ENCODE data around the gene NDOR1.
"Not testable (repeated sequence)": the region's sequence is repeated elsewhere in the genome, so short reads cannot be mapped to it uniquely, and the experiment has no call there.

The NDOR1 gene

DNA sequence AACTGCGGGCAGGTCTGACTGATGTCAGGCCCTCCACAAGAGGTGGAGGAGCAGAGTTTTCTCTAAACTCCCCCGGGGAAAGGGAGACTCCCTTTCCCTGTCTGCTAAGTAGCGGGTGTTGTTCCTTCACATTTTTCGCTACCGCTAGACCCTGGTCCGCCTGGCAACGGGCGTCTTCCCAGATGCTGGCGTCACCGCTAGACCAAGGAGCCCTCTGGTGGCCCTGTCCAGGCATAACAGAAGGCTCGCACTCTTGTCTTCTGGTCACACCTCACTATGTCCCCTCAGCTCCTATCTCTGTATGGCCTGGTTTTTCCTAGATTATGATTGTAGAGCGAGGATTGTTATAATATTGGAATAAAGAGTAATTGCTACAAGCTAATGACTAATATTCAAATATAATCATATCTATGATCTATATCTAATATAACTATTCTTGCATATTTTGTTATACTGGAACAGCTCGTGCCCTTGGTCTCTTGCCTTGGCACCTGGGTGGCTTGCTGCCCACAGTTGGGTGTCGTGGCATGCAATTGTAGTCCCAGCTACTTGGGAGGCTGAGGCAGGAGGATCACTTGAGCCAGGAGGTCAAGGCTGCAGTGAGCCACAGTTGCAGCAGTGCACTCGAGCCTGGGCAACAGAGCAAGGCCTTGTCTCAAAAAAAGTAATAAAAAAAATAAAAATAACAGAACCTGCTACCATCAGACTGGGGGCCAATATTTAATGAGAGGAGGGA is 56.8 kb downstream of the NDOR1 start:
- H3K36me3 ChIP-seq (ENCODE audit: control insufficient read depth in 4 of 4, insufficient read depth in 4 of 4, low read length in 3 of 4): peaks cover 6 to 50% (median 38%) of the 10 kb centered on the region in 4 experiments
- DNase-seq; H3K9me3 ChIP-seq (ENCODE audit: control extremely low read depth in 1 of 5, control insufficient read depth in 4 of 5, insufficient read depth in 2 of 5, low read depth in 1 of 5, low read length in 4 of 5); H3K4me3 ChIP-seq (ENCODE audit: control insufficient read depth in 1 of 7, extremely low read depth in 1 of 7, insufficient read depth in 4 of 7, low read depth in 2 of 7, low read length in 6 of 7); H3K27me3 ChIP-seq (replicated peaks in 2 of 5; ENCODE audit: control insufficient read depth in 4 of 5, insufficient read depth in 5 of 5, low read length in 4 of 5); H3K4me1 ChIP-seq (ENCODE audit: control extremely low read depth in 1 of 4, control insufficient read depth in 4 of 4, insufficient read depth in 4 of 4, low read length in 3 of 4); H3K27ac ChIP-seq (ENCODE audit: insufficient read depth in 1 of 2, low read depth in 1 of 2, low read length in 2 of 2, poor library complexity in 1 of 2, severe bottlenecking in 2 of 2): not testable (repeated sequence)
- WGBS (ENCODE audit: insufficient coverage): 90% methylated on average over 3 of the region's 15 CpGs
- ChIA-PET POLR2A (interaction anchor here (1.6 kb wide), 1 partner anchor 22 kb away, joined by 7 read pairs; the partner anchor contains the start of gene TUBB4B), CTCF (interaction anchor here (0.6 to 2.5 kb wide), 6 partner anchors 9 to 74 kb away, joined by 3 to 11 read pairs (median 3); partner anchors contain the start of genes ANAPC2, SSNA1, TOR4A and TUBB4B)

DNA sequence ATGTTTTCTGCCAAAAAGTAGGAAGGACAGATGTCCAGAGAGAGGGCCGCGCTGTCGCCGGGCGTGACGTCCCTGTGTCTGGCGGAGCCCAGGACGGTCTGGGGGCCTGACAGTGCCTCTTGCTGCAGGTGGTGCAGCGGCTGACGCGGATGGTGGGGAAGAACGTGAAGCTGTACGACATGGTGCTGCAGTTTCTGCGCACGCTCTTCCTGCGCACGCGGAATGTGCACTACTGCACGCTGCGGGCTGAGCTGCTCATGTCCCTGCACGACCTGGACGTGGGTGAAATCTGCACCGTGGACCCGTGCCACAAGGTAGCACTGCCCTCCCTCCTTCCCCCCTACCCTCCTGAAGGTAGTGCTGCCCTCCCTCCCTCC is 57.4 kb downstream of the NDOR1 start:
- Histone ChIP-seq H3K27ac (ENCODE audit: insufficient read depth in 1 of 2, low read depth in 1 of 2, low read length in 2 of 2, poor library complexity in 1 of 2, severe bottlenecking in 2 of 2) (no peak overlapping the region), H3K27me3 (replicated peaks in 2 of 5; ENCODE audit: control insufficient read depth in 4 of 5, insufficient read depth in 5 of 5, low read length in 4 of 5) (no peaks in the 10 kb centered on the region), H3K4me1 (ENCODE audit: control extremely low read depth in 1 of 4, control insufficient read depth in 4 of 4, insufficient read depth in 4 of 4, low read length in 3 of 4) (peaks cover 0 to 8% (median 4%) of the 10 kb centered on the region in 4 experiments), H3K9me3 (ENCODE audit: control extremely low read depth in 1 of 5, control insufficient read depth in 4 of 5, insufficient read depth in 2 of 5, low read depth in 1 of 5, low read length in 4 of 5) (no peaks in the 10 kb centered on the region), H3K4me3 (ENCODE audit: control insufficient read depth in 1 of 7, extremely low read depth in 1 of 7, insufficient read depth in 4 of 7, low read depth in 2 of 7, low read length in 6 of 7) (no peak overlapping the region), H3K36me3 (ENCODE audit: control insufficient read depth in 4 of 4, insufficient read depth in 4 of 4, low read length in 3 of 4) (peaks cover 6 to 51% (median 38%) of the 10 kb centered on the region in 4 experiments)
- POLR2A ChIA-PET: no interaction called here
- CTCF ChIA-PET: interaction anchor here (0.6 to 2.5 kb wide), 4 partner anchors 9 to 74 kb away, joined by 3 to 10 read pairs (median 3); partner anchors contain the start of genes ANAPC2, SSNA1, TOR4A and TUBB4B
- 94% methylated on average over 24 of the region's 24 CpGs for WGBS (ENCODE audit: insufficient coverage)
- DNase-seq: no peak

GRCh38 chr9:137263506-137263905 is 58.0 kb downstream of the NDOR1 start:
- ChIA-PET CTCF (interaction anchor here (1.1 to 1.4 kb wide), 3 partner anchors 10 to 23 kb away, joined by 3 read pairs; partner anchors contain the start of genes TOR4A and TUBB4B), POLR2A (no interaction called here)
- H3K4me1 ChIP-seq (ENCODE audit: control extremely low read depth in 1 of 4, control insufficient read depth in 4 of 4, insufficient read depth in 4 of 4, low read length in 3 of 4): peaks cover 0 to 14% (median 10%) of the 10 kb centered on the region in 4 experiments
- DNase-seq: no peak
- H3K9me3 ChIP-seq (ENCODE audit: control extremely low read depth in 1 of 5, control insufficient read depth in 4 of 5, insufficient read depth in 2 of 5, low read depth in 1 of 5, low read length in 4 of 5): no peaks in the 10 kb centered on the region
- 93% methylated on average over 8 of the region's 10 CpGs for WGBS (ENCODE audit: insufficient coverage)
- no peaks in the 10 kb centered on the region for H3K27me3 ChIP-seq (replicated peaks in 2 of 5; ENCODE audit: control insufficient read depth in 4 of 5, insufficient read depth in 5 of 5, low read length in 4 of 5)
- no peak overlapping the region for H3K27ac ChIP-seq (ENCODE audit: insufficient read depth in 1 of 2, low read depth in 1 of 2, low read length in 2 of 2, poor library complexity in 1 of 2, severe bottlenecking in 2 of 2)
- H3K4me3 ChIP-seq (ENCODE audit: control insufficient read depth in 1 of 7, extremely low read depth in 1 of 7, insufficient read depth in 4 of 7, low read depth in 2 of 7, low read length in 6 of 7): no peak overlapping the region
- peaks cover 6 to 48% (median 36%) of the 10 kb centered on the region in 4 experiments for H3K36me3 ChIP-seq (ENCODE audit: control insufficient read depth in 4 of 4, insufficient read depth in 4 of 4, low read length in 3 of 4)

- peaks cover 0 to 19% (median 15%) of the 10 kb centered on the region in 4 experiments for H3K4me1 ChIP-seq (ENCODE audit: control extremely low read depth in 1 of 4, control insufficient read depth in 4 of 4, insufficient read depth in 4 of 4, low read length in 3 of 4)
- ChIA-PET POLR2A (no interaction called here), CTCF (interaction anchor here (1.4 kb wide), 2 partner anchors 10 to 13 kb away, joined by 3 read pairs; partner anchors contain the start of gene TOR4A)
- H3K36me3 ChIP-seq (ENCODE audit: control insufficient read depth in 4 of 4, insufficient read depth in 4 of 4, low read length in 3 of 4): peaks cover 7 to 50% (median 37%) of the 10 kb centered on the region in 4 experiments
- H3K4me3 ChIP-seq (ENCODE audit: control insufficient read depth in 1 of 7, extremely low read depth in 1 of 7, insufficient read depth in 4 of 7, low read depth in 2 of 7, low read length in 6 of 7): no peak overlapping the region
- DNase-seq: no peak
- no peaks in the 10 kb centered on the region for H3K27me3 ChIP-seq (replicated peaks in 2 of 5; ENCODE audit: control insufficient read depth in 4 of 5, insufficient read depth in 5 of 5, low read length in 4 of 5)
- H3K9me3 ChIP-seq (ENCODE audit: control extremely low read depth in 1 of 5, control insufficient read depth in 4 of 5, insufficient read depth in 2 of 5, low read depth in 1 of 5, low read length in 4 of 5): no peaks in the 10 kb centered on the region
- no peak overlapping the region for H3K27ac ChIP-seq (ENCODE audit: insufficient read depth in 1 of 2, low read depth in 1 of 2, low read length in 2 of 2, poor library complexity in 1 of 2, severe bottlenecking in 2 of 2)
- WGBS (ENCODE audit: insufficient coverage): 99% methylated on average over 19 of the region's 22 CpGs
Observed at GRCh38 chr9:137264067-137264466, 58.6 kb downstream of the NDOR1 start.

GRCh38 chr9:137265496-137266161 is 60.1 kb downstream of the NDOR1 start:
- Histone ChIP-seq H3K4me3 (ENCODE audit: control insufficient read depth in 1 of 7, extremely low read depth in 1 of 7, insufficient read depth in 4 of 7, low read depth in 2 of 7, low read length in 6 of 7) (no peak overlapping the region), H3K36me3 (ENCODE audit: control insufficient read depth in 4 of 4, insufficient read depth in 4 of 4, low read length in 3 of 4) (peaks cover 5 to 56% (median 43%) of the 10 kb centered on the region in 4 experiments), H3K27me3 (replicated peaks in 2 of 5; ENCODE audit: control insufficient read depth in 4 of 5, insufficient read depth in 5 of 5, low read length in 4 of 5) (no peaks in the 10 kb centered on the region), H3K27ac (ENCODE audit: insufficient read depth in 1 of 2, low read depth in 1 of 2, low read length in 2 of 2, poor library complexity in 1 of 2, severe bottlenecking in 2 of 2) (no peak overlapping the region), H3K4me1 (ENCODE audit: control extremely low read depth in 1 of 4, control insufficient read depth in 4 of 4, insufficient read depth in 4 of 4, low read length in 3 of 4) (peaks cover 0 to 25% (median 18%) of the 10 kb centered on the region in 4 experiments), H3K9me3 (ENCODE audit: control extremely low read depth in 1 of 5, control insufficient read depth in 4 of 5, insufficient read depth in 2 of 5, low read depth in 1 of 5, low read length in 4 of 5) (no peaks in the 10 kb centered on the region)
- DNase-seq: no peak
- ChIA-PET POLR2A (no interaction called here), CTCF (interaction anchor here (1.4 to 2.8 kb wide), 2 partner anchors 9 to 11 kb away, joined by 3 to 12 read pairs; partner anchors contain the start of gene NELFB)
- 95% methylated on average over 23 of the region's 29 CpGs for WGBS (ENCODE audit: insufficient coverage)

DNA sequence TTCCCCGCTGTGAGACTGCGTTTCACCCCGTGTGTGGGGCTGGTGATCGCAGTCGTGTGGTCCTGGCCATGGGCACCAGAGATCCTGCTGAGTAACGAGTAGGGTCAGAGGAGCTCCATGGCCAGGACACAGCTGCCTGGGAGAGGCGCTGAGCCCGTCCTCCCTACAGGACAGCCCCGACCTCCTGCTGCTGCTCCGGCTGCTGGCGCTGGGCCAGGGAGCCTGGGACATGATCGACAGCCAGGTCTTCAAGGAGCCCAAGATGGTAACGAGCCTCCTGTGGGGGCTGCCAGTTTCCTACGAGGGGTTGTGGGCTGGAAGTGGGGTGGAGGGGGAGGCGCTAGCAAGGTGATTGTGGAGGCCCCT is 60.6 kb downstream of the NDOR1 start:
- Histone ChIP-seq H3K4me3 (ENCODE audit: control insufficient read depth in 1 of 7, extremely low read depth in 1 of 7, insufficient read depth in 4 of 7, low read depth in 2 of 7, low read length in 6 of 7) (no peak overlapping the region), H3K4me1 (ENCODE audit: control extremely low read depth in 1 of 4, control insufficient read depth in 4 of 4, insufficient read depth in 4 of 4, low read length in 3 of 4) (peaks cover 0 to 30% (median 22%) of the 10 kb centered on the region in 4 experiments), H3K27me3 (replicated peaks in 2 of 5; ENCODE audit: control insufficient read depth in 4 of 5, insufficient read depth in 5 of 5, low read length in 4 of 5) (no peaks in the 10 kb centered on the region), H3K36me3 (ENCODE audit: control insufficient read depth in 4 of 4, insufficient read depth in 4 of 4, low read length in 3 of 4) (peaks cover 5 to 58% (median 47%) of the 10 kb centered on the region in 4 experiments), H3K27ac (ENCODE audit: insufficient read depth in 1 of 2, low read depth in 1 of 2, low read length in 2 of 2, poor library complexity in 1 of 2, severe bottlenecking in 2 of 2) (no peak overlapping the region), H3K9me3 (ENCODE audit: control extremely low read depth in 1 of 5, control insufficient read depth in 4 of 5, insufficient read depth in 2 of 5, low read depth in 1 of 5, low read length in 4 of 5) (no peaks in the 10 kb centered on the region)
- POLR2A ChIA-PET: no interaction called here
- WGBS (ENCODE audit: insufficient coverage): 97% methylated on average over 9 of the region's 15 CpGs
- no peak for DNase-seq
- CTCF ChIA-PET: interaction anchor here (2.8 kb wide), 1 partner anchor 9 kb away, joined by 12 read pairs; the partner anchor contains the start of gene NELFB

Data from common myeloid progenitor, CD34-positive (primary cell).